CD4-positive, alpha-beta T cell treated with Interferon alpha-2 for 1 hour (primary cell): ENCODE results near the gene EHD4.

Experiments
- DNase-seq, 2 donors: peaks; one replicate each; pipeline ENCODE4 v3.0.0-alpha.2; 2020 to 2022

Gene EHD4

GRCh38 chr15:41892621-41893421 is 79.5 kb downstream of the EHD4 start:
- DNase-seq, result peak in 1 of 2 donors; percentile 33

DNA sequence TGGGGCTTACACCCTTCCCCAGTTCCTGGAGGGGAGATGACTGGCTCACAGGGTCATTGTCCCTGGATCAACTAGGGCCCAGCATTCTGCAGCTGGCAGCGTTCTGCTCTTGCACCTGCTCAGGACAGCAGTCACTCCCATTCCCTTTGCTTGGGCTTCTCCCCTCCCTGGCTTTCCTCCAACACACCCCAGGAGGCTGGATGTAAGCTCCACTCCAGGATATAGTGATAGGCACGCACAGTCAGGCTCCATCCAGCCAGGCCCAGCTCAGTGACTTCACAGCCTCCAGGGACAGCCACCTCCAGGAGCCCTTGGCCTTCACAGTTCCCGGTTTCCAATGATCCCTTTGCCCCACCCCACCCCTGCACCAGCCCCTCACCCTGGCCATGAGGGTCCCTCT is 80.4 kb downstream of the EHD4 start:
- DNase-seq, result no peak

- no peak for DNase-seq
These were observed 81.1 kb downstream of the EHD4 start for GRCh38 chr15:41891226-41891625.

GRCh38 chr15:41890050-41890690 is 82.2 kb downstream of the EHD4 start:
- no peak for DNase-seq

GRCh38 chr15:41888662-41889253 is 83.6 kb downstream of the EHD4 start:
- peak in 1 of 2 donors; percentile 11 for DNase-seq

- DNase-seq, result no peak
These were observed 84.5 kb downstream of the EHD4 start for GRCh38 chr15:41887893-41888292.

DNA sequence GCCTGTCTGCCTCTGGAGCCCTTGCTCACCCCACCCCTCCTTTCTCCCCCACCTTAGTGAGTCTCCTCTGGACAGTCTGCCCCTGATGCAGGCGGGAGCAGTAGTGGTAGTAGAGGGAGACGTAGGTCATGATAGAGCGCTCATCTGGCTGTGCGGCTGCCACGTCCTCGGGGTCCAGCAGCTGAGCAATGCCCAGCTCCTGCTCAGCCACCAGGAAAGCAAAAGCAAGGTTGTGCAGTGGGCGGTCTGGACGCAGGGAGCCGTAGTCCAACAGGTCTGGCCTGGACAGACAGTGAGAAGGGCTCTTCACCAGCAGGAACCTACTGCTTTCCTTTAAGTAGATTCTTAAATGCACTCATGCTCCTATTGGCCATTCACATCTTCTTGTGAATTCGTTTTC is 85.2 kb downstream of the EHD4 start:
- DNase-seq, result no peak

DNA sequence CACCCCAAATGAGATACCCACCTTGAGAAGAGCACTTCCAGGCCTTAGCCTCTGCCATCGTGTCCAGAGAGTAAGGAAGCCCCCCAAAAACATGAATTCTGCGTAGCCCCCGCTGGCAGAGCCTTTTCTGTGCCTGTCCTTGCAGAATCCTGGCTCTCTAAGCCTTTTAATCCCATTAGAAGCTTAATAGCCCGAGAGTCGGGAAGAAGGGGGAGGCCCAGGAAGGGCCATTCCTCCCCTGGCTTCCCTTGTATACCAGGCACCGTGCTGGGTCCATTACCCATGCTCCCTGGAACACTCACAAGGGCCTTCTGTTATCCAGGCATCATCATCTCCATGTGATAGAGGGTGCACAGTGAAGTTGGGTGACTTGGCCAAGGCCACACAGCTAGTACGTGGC is 85.6 kb downstream of the EHD4 start:
- no peak for DNase-seq

- no peak for DNase-seq
These were observed 86.5 kb downstream of the EHD4 start for GRCh38 chr15:41885841-41886240.

GRCh38 chr15:41885321-41885720 is 87.0 kb downstream of the EHD4 start:
- no peak for DNase-seq

DNA sequence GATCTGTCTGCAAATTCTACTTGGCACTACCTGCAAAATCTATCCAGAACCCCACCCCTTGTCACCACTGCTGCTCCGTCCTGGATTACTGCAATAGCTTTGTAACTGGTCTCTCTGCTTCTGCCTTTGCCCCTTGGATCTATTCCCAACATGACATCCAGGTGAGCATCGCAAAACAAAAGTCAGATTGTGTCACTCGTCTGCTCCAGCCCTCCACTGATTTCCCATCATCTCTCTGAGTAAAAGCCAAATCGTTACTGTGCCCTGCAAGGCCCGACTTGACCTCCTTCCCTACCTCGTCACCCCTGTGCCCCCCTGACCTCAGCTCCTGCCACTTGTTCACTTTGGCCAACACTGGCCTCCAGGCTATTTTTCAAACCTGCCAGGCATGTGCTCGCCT is 87.9 kb downstream of the EHD4 start:
- DNase-seq, result no peak

GRCh38 chr15:41883484-41883825 is 88.9 kb downstream of the EHD4 start:
- DNase-seq, result no peak

- no peak for DNase-seq
These were observed 89.5 kb downstream of the EHD4 start for GRCh38 chr15:41882689-41883483.

DNA sequence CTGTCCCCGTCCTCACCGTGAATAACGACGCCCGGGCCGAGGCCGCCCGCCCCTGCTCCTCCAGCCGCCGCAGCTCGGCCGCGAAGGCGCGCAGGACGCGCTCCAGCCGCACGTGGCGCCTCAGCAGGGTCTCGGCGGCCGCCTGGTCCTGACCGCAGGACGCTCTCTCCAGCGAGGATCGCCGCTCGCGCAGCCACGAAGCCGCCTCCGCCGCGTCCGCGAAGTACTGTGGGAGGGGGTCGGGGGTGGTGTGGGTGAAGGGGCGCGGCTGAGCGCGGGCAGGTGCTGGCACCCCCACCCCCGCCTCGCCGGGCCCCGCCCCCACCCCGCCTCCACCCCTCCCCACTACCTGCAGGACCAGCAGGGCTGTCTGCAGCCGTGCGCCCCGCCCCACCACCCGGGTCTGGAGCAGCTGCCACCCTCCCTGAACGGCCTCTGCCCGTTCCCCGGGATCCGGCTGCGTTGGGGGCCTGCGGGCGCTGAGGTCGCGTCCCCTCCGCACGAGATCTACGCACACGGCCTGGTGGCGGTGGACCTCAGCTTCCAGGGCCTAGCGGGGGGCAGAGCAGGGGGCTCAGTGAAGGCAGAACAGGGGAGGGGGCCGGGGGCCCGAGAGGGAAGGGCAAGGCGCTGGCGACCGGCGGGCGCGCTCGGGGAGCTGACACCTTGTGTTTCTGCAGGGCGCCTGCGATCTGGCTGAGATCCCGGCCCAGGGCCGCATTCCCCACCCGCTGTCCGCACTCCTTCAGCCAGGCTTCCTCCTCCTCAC is 90.3 kb downstream of the EHD4 start:
- no peak for DNase-seq

DNA sequence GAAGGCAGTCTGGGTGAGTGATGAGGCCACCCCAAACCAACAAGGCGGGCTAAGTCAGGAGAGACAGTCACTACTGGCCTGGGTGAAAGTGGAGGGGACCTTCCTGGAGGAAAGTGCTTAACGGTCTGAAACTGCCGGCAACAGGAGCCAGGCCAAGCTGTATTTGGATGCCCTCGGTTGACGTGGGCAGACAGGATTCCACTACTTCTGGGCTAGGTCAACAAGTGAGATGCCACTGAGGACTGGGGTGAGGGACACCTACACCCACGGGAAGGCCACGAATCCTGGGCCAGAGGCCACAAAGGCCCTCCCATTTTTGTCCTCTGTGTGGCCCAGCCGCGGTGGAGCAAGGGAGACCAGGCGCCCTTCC is 90.8 kb downstream of the EHD4 start:
- no peak for DNase-seq

- DNase-seq, result no peak
These were observed 91.3 kb downstream of the EHD4 start for GRCh38 chr15:41881086-41881485.

- DNase-seq, result no peak
These were observed 92.0 kb downstream of the EHD4 start for GRCh38 chr15:41880156-41880877.

DNA sequence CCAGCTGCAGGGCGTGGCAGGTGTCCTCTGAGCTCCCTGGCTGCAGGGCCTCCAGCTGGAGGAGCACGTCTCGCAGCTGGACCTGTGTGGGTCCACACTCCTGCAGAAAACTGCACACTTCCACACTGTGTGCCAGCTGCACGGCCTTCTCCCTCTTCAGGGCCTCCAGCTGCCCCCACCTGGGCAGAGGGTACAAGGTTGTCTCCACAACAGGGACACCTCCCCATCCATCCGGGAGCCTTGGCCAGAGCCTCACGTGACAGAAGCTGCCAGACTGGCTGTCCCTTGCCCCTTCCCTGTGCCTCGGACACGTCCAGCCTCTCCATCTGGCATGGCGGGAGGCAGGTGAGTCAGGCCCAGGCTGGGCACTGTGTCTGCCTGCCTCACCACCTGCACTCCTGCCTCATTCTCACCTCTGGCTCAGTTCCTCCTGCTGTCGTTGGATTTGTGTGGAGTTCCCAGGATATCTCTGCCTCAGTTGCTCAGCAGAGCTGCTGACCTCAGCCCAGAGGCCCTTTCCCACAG is 93.0 kb downstream of the EHD4 start:
- DNase-seq, result no peak

DNA sequence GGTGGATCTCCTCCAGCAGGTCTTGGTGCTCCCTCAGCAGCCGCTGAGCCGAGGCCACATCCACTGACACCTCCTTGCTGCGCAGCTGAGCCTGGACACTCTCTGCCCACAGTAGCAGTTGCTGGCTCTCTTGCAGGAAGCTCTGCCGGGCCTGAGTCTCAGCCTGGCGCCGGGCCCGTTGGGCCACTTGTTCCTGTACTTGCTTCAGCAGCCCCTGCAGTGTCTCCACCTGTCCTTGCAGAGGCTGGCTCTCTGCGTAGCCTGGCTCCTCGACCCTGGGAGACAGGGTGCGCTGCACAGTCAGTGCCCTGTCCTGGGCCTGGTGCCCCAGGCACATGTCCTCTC is 94.0 kb downstream of the EHD4 start:
- DNase-seq, result no peak

- DNase-seq, result no peak
These were observed 94.6 kb downstream of the EHD4 start for GRCh38 chr15:41877631-41878354.

DNA sequence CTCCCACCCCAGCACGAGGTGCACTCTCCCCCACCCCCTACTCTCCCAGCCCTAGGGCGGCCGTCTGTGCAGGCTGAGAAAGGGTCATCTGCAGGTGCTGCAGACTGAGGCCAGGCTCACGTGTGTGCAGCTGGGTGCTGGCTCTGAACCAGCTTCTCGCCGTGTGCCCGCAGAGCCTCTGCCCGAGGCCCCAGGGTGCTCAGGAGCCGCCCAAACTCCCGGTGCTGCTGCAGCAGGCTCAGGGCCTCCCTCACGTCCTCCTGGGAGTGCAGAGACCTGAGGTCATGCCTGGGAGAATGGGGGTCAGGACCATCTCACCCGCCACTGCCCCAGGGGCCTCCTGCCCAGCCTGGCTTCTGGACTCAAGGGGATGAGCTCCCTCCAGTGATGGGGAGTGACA is 95.7 kb downstream of the EHD4 start:
- DNase-seq, result no peak
